Stimulated activated CD4-positive, alpha-beta T cell treated with anti-CD3 and anti-CD28 coated beads, TNF-alpha, amount 100 ng/mL, for 4 hours (primary cell): ENCODE measurements around the gene AGAP1.

Source experiments
- DNase-seq, 3 experiments: peaks; one replicate each; pipeline ENCODE4 v3.0.0-alpha.2; 2020; ENCODE audit warnings: low read depth in 3 of 3

Gene AGAP1

DNA sequence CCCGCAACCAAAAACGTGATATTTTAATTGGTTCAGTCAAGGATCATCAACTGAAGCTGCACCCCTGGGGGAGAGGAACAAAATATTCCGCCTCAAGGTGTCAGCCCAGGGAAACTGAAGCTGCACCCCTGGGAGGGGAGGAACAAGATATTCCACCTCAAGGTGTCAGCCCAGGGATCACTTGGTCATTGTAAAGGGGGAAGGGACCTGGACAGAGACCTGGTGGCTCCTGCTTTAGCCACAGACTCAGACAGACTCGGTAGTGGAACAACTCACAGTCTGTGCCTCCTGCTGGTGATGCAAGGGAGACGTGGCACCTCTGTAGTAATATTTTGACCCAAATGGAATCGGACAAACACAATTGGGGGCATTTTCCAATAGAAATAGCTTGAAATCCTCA lies 599.3 kb downstream of the AGAP1 start:
- no peak for DNase-seq

DNA sequence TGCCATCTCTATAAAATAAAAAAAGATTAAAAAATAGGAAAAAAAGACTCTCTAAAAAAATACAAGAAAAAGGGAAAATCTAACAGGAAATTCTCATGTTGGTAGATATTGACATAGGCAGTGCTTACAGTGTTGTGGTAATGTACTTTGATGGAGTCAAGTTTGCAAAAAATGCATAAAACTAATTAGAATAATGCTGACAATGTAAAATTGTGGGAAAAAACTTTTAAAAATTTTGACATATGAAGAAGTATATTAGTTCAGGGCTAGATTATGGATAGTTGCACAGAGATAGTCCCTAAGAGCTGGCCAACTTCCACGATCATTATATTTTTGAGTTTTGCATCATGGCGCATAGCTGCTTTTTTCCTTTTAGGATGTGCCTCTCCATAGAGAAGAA lies 601.7 kb downstream of the AGAP1 start:
- DNase-seq = no peak

DNA sequence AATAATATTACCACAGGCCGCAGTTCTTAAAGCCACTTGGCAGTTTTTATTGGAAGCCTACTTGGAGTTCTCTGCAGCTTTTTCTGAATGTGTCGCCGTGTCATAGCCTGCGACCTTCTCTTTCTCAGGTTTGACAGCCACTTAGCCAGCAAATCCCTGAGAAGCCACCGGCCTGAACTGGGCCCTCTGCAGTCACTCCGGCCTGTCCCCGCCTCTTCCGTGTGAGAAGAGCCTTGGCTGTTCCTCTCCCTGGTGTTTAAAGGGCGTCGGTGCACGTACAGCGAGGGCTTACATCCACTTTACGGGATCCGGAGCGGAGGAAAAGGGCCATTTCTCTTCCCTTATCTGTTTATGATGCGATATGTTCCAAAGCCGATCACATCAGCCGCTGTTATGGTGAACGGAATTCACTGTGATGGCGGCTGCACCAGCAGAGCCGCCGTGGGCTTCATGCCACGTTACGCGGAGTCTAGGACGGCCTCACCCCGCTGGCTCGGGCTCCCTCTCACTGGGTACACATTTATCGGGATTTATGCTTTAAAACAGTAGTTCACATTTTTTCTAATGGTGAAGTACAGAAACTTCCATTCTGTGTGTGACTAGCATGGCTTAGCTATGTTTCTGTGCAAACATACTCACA lies 607.6 kb downstream of the AGAP1 start:
- DNase-seq = no peak

DNA sequence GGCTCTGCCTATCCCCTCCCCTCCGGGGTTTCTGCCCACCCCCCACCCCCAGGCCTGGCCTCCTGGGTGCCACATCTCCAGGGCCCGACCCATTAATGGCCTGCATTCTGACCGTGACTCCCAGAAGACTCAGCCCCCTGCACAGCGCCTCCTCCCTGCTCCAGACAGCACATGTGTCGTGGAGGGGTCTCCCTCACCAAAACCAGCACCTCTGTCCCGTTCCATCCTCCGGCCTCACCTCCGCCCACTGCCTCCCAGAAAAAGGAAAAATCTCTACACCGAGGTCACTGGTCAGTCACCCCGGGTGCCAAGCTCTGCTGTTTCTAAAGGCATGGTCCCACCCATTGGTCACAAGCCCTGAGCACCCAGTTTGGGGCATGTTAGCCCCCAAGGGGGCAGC lies 609.1 kb downstream of the AGAP1 start:
- DNase-seq = no peak

DNA sequence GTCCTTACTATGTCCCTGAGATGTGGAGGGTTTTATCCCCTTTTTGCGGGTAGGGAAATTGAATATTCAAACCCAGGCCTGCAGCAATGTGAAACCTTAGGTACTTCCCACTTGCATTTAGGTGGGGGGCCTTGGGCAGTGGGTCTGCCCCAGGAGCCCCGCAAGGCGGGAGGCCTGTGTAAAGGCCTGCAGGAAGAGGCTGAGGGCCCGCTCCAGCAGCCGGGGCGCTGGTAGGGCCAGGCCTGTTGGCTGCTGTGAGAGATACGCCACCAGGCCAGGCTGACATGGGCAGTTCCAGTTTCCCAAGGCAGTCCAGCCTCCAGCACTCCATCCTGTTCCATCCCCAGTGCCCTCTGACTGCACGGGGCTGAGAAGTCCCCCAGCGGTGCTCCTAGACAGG lies 610.1 kb downstream of the AGAP1 start:
- DNase-seq = no peak

DNA sequence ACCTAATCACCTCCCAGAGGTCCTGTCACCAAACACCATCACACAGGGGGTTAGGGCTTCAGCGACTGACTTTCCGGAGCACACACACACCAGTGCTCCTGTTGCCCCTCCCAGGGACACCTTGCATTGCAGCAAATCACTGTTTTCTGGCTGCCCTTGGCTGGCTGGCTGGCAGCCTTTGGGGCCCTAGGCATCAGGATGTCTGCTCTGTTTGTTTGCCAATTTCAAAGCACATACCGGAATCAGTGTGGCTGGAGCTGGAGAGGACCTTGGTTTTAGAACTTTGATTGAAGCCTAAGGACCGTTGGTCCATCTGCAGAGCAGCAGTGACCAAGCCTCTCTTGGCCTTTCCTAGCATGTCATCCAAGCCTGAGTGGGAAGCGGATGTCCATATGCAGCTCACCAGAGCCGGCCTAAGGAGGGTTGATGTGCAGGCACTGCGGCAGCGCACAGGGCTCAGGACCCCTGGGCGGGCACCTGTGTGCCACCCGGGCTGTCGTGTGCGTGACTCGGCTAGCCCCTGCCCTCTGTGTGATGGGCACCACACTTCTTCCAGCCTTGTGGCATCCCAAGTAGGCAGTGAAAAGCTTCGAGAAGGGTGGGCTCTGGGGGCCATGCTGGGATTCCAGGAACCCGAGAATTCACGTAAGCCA lies 612.2 kb downstream of the AGAP1 start:
- DNase-seq = no peak

DNA sequence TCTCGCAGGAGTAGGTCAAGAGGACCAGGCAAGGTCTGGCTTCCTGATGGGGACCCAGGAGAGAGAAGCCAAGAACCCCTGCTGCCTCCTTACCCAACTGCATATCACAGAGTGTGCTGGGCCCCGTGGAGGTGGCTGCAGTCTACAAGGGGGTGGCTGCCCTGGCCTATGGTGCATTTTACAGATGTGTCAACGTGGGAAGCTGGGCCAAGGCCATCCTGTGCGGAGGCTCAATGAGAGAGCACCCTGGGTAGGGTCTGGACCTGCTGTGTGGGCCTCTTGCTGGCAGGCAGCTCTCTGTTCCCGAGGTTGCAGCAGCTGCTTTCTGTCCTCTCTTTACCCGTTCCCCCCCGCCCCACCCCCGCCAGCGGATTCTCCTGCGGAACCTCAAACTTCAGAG lies 612.9 kb downstream of the AGAP1 start:
- DNase-seq = no peak

DNA sequence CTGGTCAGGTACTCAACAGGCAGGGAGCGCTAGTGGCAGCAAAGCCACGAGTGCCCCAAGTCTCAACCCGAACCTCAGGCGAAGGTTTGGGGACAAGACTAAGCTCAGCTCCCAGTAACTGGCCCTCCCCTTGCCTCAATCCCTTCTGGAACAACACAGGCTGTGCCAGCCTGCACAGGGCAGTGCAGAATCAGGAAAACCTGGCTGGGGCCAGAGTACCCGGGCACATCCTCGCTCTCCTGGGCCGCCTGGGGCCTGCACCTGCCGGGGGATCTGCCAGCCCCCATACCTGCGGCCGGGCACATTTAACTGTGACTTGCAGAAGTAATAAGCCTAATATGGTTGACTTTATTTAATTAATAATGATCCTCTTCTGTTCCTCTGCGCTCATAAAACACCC lies 613.7 kb downstream of the AGAP1 start:
- DNase-seq = no peak

DNA sequence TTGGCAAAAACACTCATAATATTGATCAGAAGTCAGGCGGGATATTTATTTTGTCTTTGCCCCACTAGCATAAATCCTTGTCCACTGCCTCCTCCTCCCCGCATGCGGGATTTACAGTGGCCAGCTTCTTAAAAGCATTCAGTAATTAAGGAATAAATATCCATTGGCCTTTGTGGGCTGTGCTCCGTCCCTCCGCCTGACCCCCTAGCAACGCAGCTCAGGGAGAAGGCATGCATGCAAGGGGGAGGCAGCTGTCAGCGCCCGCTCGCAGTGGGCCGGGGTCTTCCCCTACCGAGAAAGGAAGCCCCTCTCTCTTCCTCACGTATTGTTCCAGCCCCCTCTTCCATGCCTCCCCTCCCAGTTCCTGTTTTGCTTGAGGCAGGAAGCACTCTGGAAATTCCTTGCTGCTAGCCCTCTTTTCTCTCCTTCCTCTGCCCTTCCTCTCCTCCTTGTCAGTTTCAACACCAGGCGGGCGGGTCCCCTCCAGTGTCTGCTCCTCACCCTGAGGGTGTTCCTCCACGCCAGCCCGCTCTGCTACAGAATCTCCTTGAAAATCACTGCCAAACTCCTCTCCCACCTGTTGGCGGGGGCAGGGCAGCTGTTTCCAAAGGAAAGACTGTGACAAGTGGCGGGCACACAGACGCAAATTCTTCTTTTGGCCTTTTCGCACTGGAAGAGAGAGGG lies 614.2 kb downstream of the AGAP1 start:
- no peak for DNase-seq

DNA sequence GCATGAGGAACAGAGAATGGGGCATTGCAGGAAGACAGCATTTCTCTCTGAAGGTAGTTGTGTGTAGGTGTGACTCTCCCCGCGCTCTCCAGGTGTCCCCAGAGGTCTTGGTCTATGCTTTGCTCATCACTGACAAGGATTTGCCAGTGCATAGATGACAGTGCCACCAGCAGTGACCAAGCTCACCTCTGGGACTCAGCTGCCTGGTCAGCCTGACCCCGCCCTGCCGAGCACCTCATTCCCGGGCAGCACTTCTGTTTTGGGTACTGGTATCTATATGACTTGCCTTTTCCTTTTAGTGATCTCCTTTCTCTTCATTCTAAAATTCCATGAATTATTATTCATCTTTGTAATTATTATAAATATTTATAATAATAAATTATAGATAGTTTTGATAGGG lies 615.2 kb downstream of the AGAP1 start:
- no peak for DNase-seq

DNA sequence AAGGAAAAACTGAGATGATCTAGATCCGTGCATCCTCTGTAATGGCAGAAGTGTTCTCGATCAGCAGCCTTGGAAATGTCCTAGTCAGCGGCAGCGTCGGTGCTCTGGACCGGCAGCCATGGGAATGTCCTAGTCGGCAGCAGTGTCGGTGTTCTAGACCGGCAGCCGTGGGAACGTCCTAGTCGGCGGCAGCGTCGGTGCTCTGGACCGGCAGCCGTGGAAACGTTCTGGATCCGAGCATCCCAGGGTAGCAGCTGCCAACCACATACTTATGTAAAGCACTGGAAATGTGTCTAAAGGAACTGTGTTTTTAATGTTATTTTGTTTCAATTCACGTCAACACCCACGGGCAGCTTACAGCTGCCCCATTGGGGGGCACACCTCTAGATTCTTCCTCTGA lies 615.6 kb downstream of the AGAP1 start:
- DNase-seq = no peak

DNA sequence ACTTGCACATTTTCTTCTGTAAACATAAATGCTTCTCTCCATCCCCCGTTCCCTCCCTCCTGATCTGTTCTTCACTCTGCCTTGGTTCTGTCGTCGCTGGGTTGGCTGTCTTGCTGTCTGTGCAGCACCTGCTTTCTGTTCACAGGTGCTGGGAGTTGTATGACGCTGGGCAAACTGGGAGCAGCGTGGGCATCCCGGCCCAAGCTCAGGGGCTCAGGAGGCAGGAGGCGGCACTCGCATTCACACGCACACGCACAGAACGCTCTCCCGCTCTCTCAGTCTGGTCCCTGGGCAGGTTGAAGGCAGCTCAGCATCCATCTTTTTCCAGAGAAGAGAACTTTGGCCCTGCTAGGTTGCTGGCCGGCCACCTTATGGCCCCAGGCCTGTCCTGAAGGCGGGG lies 618.6 kb downstream of the AGAP1 start:
- DNase-seq = no peak

DNA sequence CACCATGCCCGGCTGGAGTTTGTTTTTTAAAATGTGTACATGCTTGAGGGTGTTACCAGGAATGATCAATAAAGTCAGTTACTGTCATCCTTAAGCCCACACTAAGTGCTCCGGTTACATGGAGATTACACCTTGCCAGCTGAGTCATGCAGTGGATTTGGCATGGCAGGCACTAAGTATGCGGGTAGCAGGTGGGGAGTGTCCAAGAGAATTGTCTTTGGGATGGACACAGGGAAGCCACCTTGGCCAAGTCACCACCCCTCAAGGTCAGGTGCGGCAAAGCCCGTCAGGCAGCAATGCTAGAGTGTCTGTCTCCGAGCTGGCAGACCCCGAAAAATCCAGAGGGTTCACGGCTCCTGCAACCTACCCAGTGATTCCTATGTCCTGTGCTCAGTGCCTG lies 619.6 kb downstream of the AGAP1 start:
- DNase-seq = no peak

DNA sequence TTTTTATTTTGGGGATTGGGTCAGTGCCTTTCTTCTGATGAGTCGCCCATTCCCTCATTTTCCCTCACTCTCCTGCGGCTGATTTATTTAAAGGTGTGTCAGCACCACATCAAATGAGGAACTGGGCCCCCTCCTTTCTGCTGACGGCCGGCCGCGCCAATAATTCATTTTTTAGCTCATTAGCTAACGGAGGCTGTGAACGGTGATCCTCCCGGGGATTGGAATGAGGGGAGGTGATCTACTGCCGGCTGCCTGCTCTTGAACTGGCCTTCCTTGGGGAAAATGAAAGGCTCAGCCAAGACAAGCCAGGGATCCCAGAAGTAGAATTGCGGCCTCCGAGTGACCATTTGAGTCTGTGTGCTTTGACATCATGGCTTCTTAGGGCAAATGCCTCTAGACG lies 620.1 kb downstream of the AGAP1 start:
- no peak for DNase-seq

DNA sequence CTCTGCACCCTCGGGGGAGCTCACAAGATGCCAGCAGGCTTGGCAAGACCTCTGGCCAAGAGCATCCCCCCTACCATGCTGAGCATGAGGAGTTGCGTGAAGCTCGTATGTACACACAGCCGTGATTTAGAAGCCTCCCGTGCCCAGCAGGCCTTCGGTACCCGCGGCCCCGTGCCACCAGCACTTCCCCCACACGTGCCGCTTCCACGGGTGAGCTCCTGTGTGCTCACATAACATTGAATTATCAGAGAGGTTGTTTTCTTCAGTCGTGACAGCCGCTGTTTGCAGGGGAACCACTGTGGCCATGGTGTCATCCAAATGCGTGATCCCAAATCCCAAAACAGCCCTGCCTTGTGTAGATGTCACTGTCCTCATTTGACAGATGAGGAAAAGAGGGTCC lies 621.1 kb downstream of the AGAP1 start:
- no peak for DNase-seq

DNA sequence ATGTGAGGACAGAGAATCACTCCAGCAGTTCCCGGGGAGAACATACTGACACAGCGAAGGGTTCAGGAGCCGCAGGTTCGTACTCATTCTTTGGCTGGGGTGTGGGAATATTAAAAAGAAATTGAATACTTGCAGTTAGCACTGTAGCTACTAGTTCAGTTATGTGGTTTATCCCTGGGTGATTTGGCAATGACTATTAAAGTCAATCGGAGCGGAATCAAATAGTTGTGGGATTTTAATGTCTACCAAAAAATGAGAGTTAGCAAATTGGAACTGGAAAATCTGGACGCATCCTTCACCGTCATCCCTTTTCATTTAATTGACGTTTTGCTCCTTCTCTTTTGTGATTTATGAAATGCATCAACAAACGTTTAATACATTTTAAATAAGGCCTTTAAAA lies 623.6 kb downstream of the AGAP1 start:
- no peak for DNase-seq

DNA sequence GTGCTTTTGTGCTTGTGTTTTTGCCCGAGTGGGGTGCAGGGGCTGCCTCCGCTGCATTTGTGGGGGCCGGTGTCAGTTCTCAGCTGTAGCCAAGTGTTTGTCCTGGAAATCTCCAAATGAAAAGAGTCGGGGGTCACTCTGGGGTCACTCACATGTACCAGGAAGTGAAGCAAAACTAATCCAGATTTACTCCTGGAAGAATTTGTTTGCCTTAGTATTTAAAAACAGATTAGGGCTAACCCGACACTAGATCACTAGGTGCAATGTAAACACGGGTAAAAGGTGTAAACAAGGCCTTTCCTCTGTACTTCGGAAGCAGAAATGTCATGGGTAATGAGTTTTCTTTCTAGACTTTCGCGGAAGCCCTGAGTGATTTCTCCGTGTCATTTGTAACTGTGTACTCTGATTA lies 624.0 kb downstream of the AGAP1 start:
- no peak for DNase-seq

DNA sequence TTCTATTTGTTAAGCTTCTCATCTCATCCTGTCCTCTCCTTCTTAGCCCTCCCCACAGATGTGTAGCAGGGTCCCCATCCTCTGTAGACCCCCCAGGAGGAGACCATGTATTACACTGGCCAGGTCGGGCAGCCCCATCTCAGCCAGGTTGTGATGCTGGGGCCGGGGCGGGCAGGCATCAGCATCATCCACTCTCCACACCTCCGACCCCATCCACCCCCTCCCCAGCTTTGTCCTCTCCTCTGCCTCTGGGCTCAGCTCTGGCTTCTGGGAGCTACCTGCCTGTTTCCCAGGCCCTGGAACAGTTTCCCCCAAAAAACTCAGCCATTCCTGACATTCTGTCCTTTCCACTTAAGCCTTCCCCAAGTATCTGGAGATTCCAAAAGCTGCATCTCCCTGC lies 625.2 kb downstream of the AGAP1 start:
- DNase-seq = no peak

DNA sequence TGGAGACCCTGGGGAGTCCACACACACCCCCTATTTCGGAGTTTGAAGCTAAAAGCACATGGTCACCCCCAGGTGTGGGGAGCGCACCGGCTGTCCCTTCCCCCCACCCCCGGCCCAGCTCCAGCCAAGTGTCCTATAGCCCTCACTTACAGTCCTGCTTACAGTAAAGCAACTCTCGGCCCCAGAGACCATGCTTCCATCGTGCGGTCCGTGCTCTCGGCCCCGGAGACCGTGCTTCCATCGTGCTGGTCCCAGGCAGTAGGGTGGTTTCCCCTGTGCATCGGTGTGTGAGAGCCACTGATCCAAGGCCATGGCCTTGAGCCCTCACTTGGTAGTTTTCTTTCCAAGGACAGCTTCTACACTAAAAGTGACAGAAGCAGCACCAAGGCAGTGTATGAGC lies 625.6 kb downstream of the AGAP1 start:
- DNase-seq = no peak

DNA sequence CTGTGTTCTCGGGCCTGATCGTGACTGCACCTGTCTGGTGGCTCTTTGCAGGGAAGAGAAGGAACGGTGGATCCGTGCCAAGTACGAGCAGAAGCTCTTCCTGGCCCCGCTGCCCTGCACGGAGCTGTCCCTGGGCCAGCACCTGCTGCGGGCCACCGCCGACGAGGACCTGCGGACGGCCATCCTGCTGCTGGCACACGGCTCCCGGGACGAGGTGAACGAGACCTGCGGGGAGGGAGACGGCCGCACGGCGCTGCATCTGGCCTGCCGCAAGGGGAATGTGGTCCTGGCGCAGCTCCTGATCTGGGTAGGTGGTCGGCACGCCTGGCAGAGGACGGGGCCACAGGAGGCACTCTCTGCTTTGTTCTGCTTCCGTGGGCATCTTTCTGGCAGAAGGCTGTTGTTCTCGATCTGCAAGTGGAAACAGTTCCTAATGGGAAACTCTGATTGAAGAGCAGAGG lies 626.3 kb downstream of the AGAP1 start:
- DNase-seq = no peak

DNA sequence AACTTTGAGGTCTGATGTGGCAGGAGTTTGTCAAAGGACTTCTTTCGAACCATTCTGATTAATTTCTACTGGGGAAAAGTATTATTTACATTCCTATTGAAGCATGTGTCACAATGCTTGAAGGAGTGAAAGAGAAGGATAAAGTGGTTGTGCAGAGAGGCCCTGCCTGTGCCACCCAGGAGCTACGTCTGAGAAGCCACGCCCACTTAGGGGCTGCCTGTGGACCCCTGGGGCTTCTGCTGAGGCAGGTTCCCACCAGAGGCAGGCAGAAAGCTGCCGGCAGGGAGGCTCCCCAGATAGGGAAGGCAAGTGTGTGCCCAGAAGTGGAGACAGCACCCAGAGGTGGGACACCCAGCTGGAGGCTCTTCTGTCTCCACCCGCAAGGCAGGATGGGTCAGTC lies 627.0 kb downstream of the AGAP1 start:
- no peak for DNase-seq

DNA sequence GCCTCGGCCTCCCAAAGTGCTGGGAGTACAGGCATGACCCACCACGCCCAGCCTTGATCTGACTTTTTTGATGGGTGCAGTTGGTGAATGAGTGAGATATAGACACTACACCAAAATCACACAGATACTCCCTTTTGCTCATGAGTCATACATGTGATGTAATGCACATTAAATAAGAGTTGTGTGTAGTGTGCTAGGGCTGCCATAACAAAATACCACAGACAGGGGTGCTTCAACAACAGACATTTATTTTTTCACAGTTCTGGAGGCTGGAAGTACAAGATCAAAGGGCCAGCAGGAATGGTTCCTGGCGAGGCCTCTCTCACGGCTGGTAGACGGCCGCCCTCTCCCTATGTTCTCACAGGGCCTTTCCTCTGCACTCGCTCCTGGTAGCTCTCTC lies 627.7 kb downstream of the AGAP1 start:
- no peak for DNase-seq

DNA sequence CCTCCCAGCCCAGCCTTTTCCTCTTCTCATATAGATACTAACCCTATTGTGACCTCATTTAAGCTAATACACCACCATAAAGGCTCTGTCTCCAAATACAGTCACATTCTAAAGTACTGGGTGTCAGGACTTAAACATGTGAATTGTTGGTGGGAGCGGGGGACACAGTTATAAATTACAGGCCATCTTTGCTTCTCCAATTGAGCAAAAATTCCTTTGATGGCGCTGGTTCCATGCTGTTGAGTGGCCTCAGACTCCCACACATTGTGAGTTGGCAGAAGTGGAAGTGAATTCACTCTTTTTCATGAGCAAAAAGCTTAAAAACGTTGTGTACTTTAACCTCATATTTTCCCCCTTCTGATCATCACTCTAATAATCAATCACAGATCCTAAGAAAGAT lies 628.4 kb downstream of the AGAP1 start:
- no peak for DNase-seq
